Measurements from ENCODE around the gene SH3RF2. TPM values are rescaled to one million over a fixed set of nuclear protein-coding genes. Genes with fewer than 3 reads are reported as not detected.

Gene SH3RF2
- total and polyA plus RNA-seq, 9 of the 15 experiments (the other 6 are each of a cell fraction or from before 2014, with no cell fraction given) = 0.05 TPM; not detected in 8

GRCh38 chr5:145941448-145942130, 5.2 kb downstream of the SH3RF2 start (continued):
- TF ChIP-seq TFE3 (CRISPR knock-in tag; IDR thresholded peaks at IDR 0.05) = no peak
- TF ChIP-seq FOS (IDR thresholded peaks at IDR 0.05; ENCODE audit: extremely low read depth, insufficient read length) = no peak
- TF ChIP-seq GABPA (tag; conservative IDR thresholded peaks at IDR 0.05; ENCODE audit: low read depth) = no peak
- TF ChIP-seq, protein P1, sequence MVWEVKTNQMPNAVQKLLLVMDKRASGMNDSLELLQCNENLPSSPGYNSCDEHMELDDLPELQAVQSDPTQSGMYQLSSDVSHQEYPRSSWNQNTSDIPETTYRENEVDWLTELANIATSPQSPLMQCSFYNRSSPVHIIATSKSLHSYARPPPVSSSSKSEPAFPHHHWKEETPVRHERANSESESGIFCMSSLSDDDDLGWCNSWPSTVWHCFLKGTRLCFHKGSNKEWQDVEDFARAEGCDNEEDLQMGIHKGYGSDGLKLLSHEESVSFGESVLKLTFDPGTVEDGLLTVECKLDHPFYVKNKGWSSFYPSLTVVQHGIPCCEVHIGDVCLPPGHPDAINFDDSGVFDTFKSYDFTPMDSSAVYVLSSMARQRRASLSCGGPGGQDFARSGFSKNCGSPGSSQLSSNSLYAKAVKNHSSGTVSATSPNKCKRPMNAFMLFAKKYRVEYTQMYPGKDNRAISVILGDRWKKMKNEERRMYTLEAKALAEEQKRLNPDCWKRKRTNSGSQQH (CRISPR knock-in tag; IDR thresholded peaks at IDR 0.05) = no peak
- no peak for TF ChIP-seq ZNF174 (CRISPR knock-in tag; IDR thresholded peaks at IDR 0.05)
- TF ChIP-seq THRA (IDR thresholded peaks at IDR 0.05) = no peak
- 0 out of 4 replicates have a peak, but pooled peaks of 1 of the 2 experiments have one; percentile 15 for TF ChIP-seq KDM1A (IDR thresholded peaks at IDR 0.05)
- no peak for TF ChIP-seq MTA3 (IDR thresholded peaks at IDR 0.05; ENCODE audit: borderline replicate concordance)
- TF ChIP-seq NR2F6 (CRISPR knock-in tag; IDR thresholded peaks at IDR 0.05) = no peak
- TF ChIP-seq MEF2A (IDR thresholded peaks at IDR 0.05; ENCODE audit: control insufficient read depth, low read depth, low read length) = no peak
- TF ChIP-seq CEBPB (tag; IDR thresholded peaks at IDR 0.05) = no peak

Measured in K562 (cell line).